ENCODE results near the gene PIGQ.

PIGQ gene

DNA sequence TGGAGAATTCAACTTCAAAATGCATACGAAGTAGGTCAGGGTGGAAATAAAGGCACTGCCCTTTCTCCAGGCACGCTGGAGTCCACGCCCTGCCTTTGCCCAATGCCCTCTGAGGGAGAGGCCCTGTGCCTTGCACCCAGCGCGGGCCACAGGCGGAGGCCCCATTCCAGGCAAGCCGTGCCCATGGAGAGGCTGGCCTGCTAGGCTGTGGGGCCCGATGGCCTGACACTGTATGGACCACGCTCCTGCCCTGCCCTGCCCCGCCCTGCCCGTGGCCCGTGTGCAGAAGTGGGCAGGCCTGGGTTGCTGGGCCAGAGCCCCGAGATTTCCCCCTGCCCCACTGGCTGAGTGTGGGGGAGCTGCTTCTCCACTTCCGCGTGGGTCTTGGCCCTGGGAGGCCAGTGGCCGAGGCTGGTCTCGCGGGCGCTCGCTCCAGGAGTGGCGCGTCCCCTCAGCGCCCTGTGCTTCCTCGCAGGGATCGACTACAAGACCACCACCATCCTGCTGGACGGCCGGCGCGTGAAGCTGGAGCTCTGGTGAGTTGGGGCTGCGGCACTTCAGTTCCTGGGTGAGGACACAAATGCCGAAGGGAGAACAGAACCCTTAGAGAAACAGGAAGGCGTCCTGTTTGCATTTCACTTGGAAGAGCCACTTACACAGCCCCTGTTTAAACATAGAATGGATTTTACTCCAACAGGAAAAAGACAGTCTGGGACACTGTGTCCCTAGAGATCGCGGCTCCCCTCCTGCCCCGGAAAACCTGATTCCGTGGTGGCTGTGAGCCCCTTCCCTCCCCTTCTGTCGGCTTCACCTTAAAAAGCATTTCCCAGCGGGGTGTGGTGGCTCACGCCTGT is 47.2 kb downstream of the PIGQ start:
- Histone ChIP-seq H3K4me3 (ENCODE audit: insufficient read depth, low read length, poor library complexity, severe bottlenecking) (no peak overlapping the region), H4K20me1 (ENCODE audit: low read depth, low read length) (no peaks in the 10 kb centered on the region), H2AFZ (ENCODE audit: low read depth, low read length, severe bottlenecking) (no peak overlapping the region), H3K9me2 (replicated peaks; ENCODE audit: insufficient read depth, low read length) (no peaks in the 10 kb centered on the region), H3K79me2 (ENCODE audit: insufficient read depth, low read length) (no peaks in the 10 kb centered on the region), H3K27ac (ENCODE audit: low read depth, low read length) (no peak overlapping the region), H3K4me2 (ENCODE audit: low read depth, low read length, poor library complexity, severe bottlenecking) (no peak overlapping the region), H3K9me3 (ENCODE audit: insufficient read depth, low read length) (no peaks in the 10 kb centered on the region), H3K27me3 (ENCODE audit: low read length) (no peaks in the 10 kb centered on the region), H3K36me3 (ENCODE audit: low read length) (no peaks in the 10 kb centered on the region), H3F3A (ENCODE audit: insufficient read depth) (no peaks in the 10 kb centered on the region), H3K9ac (ENCODE audit: low read length) (no peak overlapping the region)
- TF ChIP-seq, protein P1, sequence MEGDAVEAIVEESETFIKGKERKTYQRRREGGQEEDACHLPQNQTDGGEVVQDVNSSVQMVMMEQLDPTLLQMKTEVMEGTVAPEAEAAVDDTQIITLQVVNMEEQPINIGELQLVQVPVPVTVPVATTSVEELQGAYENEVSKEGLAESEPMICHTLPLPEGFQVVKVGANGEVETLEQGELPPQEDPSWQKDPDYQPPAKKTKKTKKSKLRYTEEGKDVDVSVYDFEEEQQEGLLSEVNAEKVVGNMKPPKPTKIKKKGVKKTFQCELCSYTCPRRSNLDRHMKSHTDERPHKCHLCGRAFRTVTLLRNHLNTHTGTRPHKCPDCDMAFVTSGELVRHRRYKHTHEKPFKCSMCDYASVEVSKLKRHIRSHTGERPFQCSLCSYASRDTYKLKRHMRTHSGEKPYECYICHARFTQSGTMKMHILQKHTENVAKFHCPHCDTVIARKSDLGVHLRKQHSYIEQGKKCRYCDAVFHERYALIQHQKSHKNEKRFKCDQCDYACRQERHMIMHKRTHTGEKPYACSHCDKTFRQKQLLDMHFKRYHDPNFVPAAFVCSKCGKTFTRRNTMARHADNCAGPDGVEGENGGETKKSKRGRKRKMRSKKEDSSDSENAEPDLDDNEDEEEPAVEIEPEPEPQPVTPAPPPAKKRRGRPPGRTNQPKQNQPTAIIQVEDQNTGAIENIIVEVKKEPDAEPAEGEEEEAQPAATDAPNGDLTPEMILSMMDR (IDR thresholded peaks at IDR 0.05; ENCODE audit: insufficient read depth, low read length, poor library complexity, severe bottlenecking) = no peak
- TF ChIP-seq EZH2phosphoT487 (conservative IDR thresholded peaks at IDR 0.05; ENCODE audit: low read length) = no peak

DNA sequence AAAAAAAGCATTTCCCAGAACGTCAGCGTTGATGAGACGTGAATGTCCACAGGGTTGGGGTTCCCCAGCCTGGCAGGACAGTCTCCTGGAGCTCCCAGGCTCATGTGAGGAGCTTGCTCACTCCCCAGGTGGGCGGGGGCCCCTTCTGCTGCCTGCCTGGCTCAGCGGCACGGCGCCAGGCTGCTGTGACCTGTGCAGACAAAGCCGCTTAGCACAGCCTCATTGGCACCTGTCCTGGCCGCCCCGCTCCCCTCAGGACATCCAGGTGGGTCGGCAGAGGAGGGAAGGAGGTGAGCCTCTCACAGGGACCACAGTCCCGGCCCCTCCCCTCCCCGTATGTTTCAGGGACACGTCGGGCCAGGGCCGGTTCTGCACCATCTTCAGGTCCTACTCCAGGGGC is 48.1 kb downstream of the PIGQ start:
- H3K4me2 ChIP-seq (ENCODE audit: low read depth, low read length, poor library complexity, severe bottlenecking) = no peak overlapping the region
- no peaks in the 10 kb centered on the region for H3K9me3 ChIP-seq (ENCODE audit: insufficient read depth, low read length)
- no peak overlapping the region for H3K4me3 ChIP-seq (ENCODE audit: insufficient read depth, low read length, poor library complexity, severe bottlenecking)
- TF ChIP-seq, protein P1 (IDR thresholded peaks at IDR 0.05; ENCODE audit: insufficient read depth, low read length, poor library complexity, severe bottlenecking) = no peak
- no peak for TF ChIP-seq EZH2phosphoT487 (conservative IDR thresholded peaks at IDR 0.05; ENCODE audit: low read length)
- no peaks in the 10 kb centered on the region for H3K9me2 ChIP-seq (replicated peaks; ENCODE audit: insufficient read depth, low read length)
- no peaks in the 10 kb centered on the region for H3K79me2 ChIP-seq (ENCODE audit: insufficient read depth, low read length)
- no peaks in the 10 kb centered on the region for H4K20me1 ChIP-seq (ENCODE audit: low read depth, low read length)
- no peak overlapping the region for H3K27ac ChIP-seq (ENCODE audit: low read depth, low read length)
- no peak overlapping the region for H3K9ac ChIP-seq (ENCODE audit: low read length)
- no peak overlapping the region for H2AFZ ChIP-seq (ENCODE audit: low read depth, low read length, severe bottlenecking)
- no peaks in the 10 kb centered on the region for H3F3A ChIP-seq (ENCODE audit: insufficient read depth)
- no peaks in the 10 kb centered on the region for H3K36me3 ChIP-seq (ENCODE audit: low read length)
- H3K27me3 ChIP-seq (ENCODE audit: low read length) = no peaks in the 10 kb centered on the region

DNA sequence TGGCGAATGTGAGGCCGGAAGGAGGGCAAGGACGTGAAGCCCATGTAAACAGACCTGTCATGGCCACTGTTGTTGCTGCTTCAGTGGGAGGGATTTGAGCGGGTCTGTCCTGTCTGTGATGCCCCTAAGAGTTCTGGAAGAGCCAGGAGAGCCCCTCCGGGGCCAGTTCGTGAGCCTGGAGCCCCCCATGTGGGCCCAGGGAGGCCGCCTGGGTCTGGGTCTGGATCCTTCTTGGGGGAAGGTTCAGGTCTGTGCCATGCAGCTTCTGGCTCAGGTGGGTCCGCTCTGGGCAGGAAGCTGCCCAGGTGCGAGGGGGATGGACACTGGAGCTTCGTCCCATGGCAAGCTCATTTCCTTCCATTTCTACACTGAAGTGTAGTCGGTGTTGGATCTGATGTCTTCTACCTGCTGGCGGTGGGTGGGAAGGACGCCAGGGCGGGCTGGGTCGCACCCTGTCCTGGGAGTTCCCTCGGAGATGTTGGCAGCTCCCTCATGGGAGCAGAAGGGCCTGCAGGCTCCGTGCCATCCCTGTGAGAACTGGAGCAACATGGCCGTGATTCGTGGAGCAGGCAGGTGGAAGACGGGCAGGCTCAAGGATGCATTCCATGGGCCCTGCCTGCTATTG is 49.8 kb downstream of the PIGQ start:
- Histone ChIP-seq H2AFZ (ENCODE audit: low read depth, low read length, severe bottlenecking) (no peak overlapping the region), H3K27ac (ENCODE audit: low read depth, low read length) (no peak overlapping the region), H3K36me3 (ENCODE audit: low read length) (no peaks in the 10 kb centered on the region), H3K4me2 (ENCODE audit: low read depth, low read length, poor library complexity, severe bottlenecking) (no peak overlapping the region), H3K79me2 (ENCODE audit: insufficient read depth, low read length) (no peaks in the 10 kb centered on the region), H3K9ac (ENCODE audit: low read length) (no peak overlapping the region), H3K9me3 (ENCODE audit: insufficient read depth, low read length) (no peaks in the 10 kb centered on the region), H3K4me3 (ENCODE audit: insufficient read depth, low read length, poor library complexity, severe bottlenecking) (no peak overlapping the region), H3K27me3 (ENCODE audit: low read length) (no peaks in the 10 kb centered on the region), H3F3A (ENCODE audit: insufficient read depth) (no peaks in the 10 kb centered on the region), H3K9me2 (replicated peaks; ENCODE audit: insufficient read depth, low read length) (no peaks in the 10 kb centered on the region), H4K20me1 (ENCODE audit: low read depth, low read length) (no peaks in the 10 kb centered on the region)
- TF ChIP-seq, protein P1 (IDR thresholded peaks at IDR 0.05; ENCODE audit: insufficient read depth, low read length, poor library complexity, severe bottlenecking) = no peak
- TF ChIP-seq EZH2phosphoT487 (conservative IDR thresholded peaks at IDR 0.05; ENCODE audit: low read length) = no peak
